NCI-H146 treated with DMSO at 0.1 percent for 48 hours (cell line): Measurements from ENCODE around the gene CLVS2.

Experiments used
- DNase-seq: peaks from one replicate; lab custom pipeline; 2025; ENCODE audit not compliant: unreplicated experiment; lab: John Stamatoyannopoulos, UW

The CLVS2 gene, protein sequence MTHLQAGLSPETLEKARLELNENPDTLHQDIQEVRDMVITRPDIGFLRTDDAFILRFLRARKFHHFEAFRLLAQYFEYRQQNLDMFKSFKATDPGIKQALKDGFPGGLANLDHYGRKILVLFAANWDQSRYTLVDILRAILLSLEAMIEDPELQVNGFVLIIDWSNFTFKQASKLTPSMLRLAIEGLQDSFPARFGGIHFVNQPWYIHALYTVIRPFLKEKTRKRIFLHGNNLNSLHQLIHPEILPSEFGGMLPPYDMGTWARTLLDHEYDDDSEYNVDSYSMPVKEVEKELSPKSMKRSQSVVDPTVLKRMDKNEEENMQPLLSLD

GRCh38 chr6:122995921-122996793 lies at the start of gene CLVS2:
Gene CLVS2 (plus strand): TSS chr6:122996235. CDS start chr6:122997778, 1,543 bp downstream.
- DNase-seq: peak; percentile 96

DNA sequence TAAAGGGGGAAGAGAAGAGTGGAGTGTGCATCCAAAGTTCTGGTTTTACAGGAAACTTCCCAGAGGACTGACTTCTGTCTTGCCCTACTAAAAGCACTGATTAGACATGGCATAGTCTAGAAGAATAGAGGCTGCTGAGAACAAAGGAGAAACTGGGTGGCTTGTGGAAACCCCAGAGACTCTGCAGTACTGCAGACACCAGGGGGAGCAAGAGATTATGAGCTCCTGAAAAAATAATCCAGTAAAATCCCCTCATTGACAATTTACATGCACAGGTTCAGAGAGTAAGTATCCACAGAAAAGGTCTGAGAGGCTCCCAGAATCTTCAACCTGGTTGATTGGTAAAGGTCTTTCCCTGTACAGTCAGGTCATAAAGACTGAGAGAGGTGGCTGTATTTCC lies 48.7 kb upstream of the CLVS2 start:
- peak; percentile 37 for DNase-seq

- no peak for DNase-seq
Measured at GRCh38 chr6:122953766-122954165, 42.3 kb upstream of the CLVS2 start.

DNA sequence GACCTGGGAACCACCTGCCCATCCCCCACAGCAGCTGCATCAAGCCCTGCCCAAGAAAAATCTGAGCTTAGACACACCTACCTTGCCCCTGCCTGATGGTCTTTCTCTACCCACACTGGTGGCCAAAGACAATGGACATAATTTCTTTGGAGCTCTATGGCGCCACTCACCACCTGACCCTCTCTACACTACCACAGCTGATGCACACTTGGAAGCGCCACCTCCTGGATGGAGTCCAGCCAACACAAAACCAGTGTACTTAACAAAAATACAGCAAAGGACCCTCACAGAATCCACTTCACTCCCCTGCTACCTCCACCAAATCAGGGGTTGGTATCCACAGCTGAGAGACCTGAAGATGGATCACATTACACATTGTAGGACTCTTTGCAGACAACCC lies 39.7 kb upstream of the CLVS2 start:
- no peak for DNase-seq

DNA sequence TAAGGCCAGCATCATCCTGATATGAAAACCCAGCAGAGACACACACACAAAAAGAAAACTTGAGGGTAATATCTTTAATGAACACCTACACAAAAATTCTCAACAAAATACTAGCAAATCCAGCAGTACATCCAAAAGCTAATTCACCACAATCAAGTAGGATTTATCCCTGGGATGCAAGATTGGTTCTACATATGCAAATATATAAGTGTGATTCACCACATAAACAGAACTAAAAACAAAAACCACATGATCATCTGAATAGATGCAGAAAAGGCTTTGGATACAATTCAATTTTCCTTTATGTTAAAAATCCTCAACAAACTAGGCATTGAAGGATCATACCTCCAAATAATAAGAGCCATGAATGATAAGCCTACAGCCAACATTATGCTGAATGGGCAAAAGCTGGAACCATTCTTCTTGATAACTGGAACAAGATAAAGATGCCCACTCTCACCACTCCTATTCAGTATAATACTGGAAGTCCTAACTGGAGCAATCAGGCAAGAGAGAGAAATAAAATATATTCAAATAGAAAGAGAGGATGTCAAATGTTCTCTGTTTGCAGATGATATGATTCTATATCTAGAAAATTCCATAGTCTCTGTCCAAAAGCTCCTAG lies 33.9 kb upstream of the CLVS2 start:
- no peak for DNase-seq

DNA sequence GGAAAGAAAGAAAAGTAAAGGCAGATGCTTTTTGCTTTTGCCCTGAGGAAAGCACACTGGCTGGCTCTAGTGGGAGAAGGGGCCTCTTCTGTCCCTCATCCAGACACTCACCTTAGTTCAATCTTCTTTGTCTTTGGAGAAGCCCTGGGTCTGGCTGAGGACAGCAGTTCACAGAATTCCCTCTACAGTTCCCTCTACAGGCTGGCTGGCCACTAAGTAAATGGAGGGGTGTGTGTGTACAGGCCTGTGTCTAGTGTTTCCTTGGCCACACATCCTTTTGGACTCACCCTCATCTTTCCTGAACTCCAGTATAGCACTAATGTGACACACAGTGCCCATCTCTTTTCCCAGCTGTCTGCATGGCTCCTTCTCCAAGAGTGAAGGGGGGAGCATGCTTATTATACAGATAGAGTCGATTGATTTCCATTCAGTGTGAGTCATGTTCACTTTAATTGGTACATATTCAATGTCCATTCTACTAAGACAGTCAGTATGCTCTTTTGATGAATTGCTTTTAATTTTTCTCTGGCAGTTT lies 26.0 kb upstream of the CLVS2 start:
- no peak for DNase-seq

DNA sequence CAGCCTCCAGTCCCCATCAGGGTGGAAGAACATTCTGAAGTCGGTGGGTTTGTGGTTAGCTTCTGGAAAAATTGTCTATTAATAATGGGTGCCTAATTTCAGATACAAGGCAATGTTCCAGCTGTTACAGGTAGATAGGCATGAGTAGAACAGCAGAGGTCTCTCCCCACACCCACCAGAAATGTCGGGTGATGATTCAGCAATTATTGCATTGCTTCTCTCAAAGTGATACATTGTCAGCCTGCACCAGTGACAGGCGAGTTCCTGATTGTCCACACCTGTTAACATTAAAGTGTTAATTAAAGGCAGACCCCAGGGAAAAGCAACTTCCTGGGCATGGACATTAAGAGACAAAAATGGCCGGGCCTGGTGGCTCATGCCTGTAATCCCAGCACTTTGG lies 18.9 kb upstream of the CLVS2 start:
- DNase-seq: no peak

DNA sequence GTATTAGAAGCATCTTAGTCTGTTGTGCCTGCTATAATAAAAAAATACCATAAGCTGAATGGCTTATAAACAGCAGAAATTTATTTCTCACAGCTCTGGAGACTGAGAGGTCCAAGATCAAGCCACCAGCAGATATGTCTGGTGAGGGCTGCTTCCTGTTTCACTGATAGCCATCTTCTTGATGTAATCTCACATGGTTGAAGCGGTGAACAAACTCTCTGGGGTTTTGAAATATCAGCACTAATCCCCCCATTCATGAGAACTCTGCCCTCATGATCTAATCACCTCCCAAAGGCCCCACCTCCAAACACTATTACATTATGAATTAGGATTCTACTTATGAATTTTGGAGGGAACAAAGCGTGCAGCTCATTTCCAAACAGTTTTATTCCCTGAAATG lies 11.6 kb upstream of the CLVS2 start:
- no peak for DNase-seq

- no peak for DNase-seq
Measured at GRCh38 chr6:122994256-122994655, 1.8 kb upstream of the CLVS2 start.

DNA sequence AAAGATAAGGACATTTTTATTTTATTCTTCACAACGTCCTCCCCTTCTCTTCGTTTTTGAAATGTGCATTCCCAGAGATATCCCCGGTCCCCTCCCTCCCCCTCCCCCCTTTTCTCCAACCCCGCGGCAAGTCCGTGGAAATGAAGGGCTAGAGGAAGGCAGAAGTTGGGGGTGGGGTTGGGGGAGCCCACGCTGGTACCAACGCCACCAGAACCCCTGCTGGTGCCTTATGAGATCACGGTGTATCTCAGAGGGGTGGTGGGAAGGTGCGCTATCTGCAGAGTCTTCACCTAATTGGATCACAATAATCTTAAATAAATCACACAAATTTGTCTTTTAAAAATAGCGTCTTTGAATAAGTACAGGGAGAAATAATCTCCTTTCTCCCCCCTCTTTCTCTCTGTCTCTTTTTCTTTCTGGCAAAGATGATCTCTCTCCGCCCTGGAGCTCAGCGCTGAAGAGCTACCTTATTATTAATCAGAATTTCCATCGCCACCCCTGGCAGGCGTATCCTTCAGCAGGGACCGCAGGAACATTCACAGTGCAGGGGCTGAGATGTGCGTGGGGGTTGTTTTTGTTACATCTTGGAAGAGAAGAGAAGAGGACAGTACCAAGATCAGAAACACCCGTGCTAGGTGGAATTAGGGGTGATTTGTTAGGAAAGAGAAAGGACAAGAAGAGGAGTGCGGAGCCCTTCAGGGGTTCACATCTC lies 915 bp downstream of the CLVS2 start:
- DNase-seq: peak; percentile 92

GRCh38 chr6:122997541-122998150 lies 1.6 kb downstream of the CLVS2 start:
- peak; percentile 63 for DNase-seq

- peak; percentile 49 for DNase-seq
Measured at GRCh38 chr6:122998403-122998975, 2.5 kb downstream of the CLVS2 start.

DNA sequence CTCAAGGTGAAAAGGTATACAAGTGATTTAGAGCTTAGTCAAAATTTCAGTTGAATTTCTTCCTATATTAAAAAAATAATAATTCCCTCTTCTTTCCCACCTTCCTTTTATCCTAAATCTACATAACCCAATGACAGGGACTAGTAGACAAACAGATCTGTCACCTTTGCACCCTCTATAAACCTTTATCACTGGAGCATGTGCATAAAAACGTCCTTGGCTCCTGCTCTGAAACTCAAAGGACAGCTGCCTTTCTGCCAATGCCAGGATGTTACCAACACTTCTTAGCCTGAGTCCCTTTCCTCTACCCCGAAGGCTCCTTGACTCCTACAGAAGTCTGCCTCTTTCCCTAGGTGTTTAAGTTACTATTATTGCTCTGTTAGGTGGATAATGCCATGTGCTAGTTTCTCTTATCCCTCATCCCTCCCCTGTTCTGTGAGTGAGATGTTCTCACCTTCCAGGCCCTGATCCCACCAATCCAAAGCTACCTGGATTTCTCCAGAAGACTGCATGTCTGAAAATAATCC lies 4.3 kb downstream of the CLVS2 start:
- no peak for DNase-seq

DNA sequence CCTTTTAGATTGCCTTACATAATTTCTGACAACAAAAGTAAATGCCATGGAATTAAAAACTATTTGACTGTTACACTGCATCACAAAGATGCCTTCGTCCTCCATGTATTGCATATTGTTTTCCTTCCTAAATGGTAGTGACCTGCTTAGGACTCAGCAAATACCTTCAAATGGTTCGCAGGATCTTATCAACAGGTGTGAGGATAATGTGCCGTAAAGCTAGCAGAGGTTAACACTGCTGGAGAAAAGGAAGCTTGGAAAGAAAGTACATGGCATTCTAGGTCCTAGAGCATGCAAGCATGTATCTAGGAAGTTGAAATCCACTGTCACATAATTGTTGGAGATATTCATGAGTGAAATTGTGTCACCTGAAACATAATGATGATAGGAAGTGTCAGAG lies 5.5 kb downstream of the CLVS2 start:
- DNase-seq: peak; percentile 35

GRCh38 chr6:123007885-123008284 lies 11.8 kb downstream of the CLVS2 start:
- peak; percentile 80 for DNase-seq

DNA sequence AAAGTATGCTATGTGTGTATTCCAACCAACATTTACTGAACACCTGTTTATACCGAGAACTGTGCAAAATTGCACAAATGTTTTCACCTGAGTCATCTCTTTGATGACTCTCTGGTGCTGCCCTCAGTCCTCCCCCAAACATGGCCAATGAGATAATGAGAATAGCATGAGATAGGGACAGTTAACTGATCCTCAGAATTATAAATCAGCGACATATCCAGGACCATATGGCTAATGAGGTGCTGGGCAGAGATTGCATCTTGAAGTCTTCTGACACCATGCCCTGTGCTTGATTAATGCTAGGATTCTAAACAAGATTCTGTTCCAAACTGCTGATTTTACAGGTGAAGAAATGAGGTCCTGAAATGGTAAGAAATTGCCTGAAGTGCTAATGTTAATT lies 13.0 kb downstream of the CLVS2 start:
- no peak for DNase-seq

GRCh38 chr6:123014835-123015234 lies 18.8 kb downstream of the CLVS2 start:
- no peak for DNase-seq

GRCh38 chr6:123016431-123017103 lies 20.5 kb downstream of the CLVS2 start:
- DNase-seq: no peak

DNA sequence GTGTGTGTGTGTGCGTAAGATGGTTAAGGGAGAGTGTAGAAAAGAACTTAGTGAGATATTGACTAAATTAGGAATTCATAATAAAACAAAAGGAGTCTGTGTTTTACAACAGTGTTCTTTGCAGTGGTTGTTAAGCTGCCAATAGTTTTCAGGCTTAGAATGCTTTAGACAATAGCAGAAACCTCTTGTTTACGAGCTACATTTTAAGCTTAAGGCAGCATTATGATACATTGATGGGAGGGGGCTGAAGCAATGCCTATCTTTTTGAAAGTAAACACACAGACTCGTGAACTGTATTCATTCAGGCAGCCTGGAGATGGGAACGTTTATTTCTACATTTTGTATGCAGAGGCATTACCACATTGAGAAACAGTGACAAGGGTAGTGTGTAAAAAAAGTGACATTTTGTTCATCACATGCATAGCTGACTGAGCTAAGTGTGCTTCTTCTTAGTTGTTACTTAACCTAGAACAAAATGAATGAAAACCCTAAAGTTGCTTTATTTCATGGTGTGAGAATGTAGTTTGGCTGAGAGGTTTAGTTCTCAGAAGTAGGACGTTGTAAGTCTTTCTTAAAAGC lies 21.2 kb downstream of the CLVS2 start:
- no peak for DNase-seq
